Measurements from ENCODE around the gene ODAD3.
A peak's percentile ranks its signal among the peaks of the same experiment; 100 is the strongest.
"Not testable (repeated sequence)": the region's sequence is repeated elsewhere in the genome, so short reads cannot be mapped to it uniquely, and the experiment has no call there.

ODAD3 gene

GRCh38 chr19:11435833-11436313 lies 952 bp upstream of the ODAD3 start:
- no peak for TF ChIP-seq ZNF274 (IDR thresholded peaks at IDR 0.05; ENCODE audit: low read depth, low read length)
- peak overlapping the region; percentile 82 for H3K4me3 ChIP-seq (ENCODE audit: low read length)

GRCh38 chr19:11434703-11435056 lies 241 bp downstream of the ODAD3 start:
- TF ChIP-seq ZNF274 (IDR thresholded peaks at IDR 0.05; ENCODE audit: low read depth, low read length): no peak
- peak overlapping the region; percentile 61; the same call in 1 of the 2 replicates for H3K4me3 ChIP-seq (ENCODE audit: low read length)

GRCh38 chr19:11433526-11433925 lies 1.4 kb downstream of the ODAD3 start:
- H3K4me3 ChIP-seq (ENCODE audit: low read length): not testable (repeated sequence)

GRCh38 chr19:11426656-11427055 lies 8.3 kb downstream of the ODAD3 start:
- H3K4me3 ChIP-seq (ENCODE audit: low read length): no peak overlapping the region
- TF ChIP-seq ZNF274 (IDR thresholded peaks at IDR 0.05; ENCODE audit: low read depth, low read length): no peak

- H3K4me3 ChIP-seq (ENCODE audit: low read length): no peak overlapping the region
- TF ChIP-seq ZNF274 (IDR thresholded peaks at IDR 0.05; ENCODE audit: low read depth, low read length): no peak
Measured at GRCh38 chr19:11425719-11426457, 9.0 kb downstream of the ODAD3 start.

- H3K4me3 ChIP-seq (ENCODE audit: low read length): no peak overlapping the region
- no peak for TF ChIP-seq ZNF274 (IDR thresholded peaks at IDR 0.05; ENCODE audit: low read depth, low read length)
Measured at GRCh38 chr19:11423791-11424181, 11.1 kb downstream of the ODAD3 start.

GRCh38 chr19:11423164-11423790 lies 11.6 kb downstream of the ODAD3 start:
- H3K4me3 ChIP-seq (ENCODE audit: low read length): no peak overlapping the region

GRCh38 chr19:11422163-11423065 lies 12.5 kb downstream of the ODAD3 start:
- no peak overlapping the region; the same call in 1 of the 2 replicates for H3K4me3 ChIP-seq (ENCODE audit: low read length)
- no peak for TF ChIP-seq ZNF274 (IDR thresholded peaks at IDR 0.05; ENCODE audit: low read depth, low read length)

More at GRCh38 chr19:11423164-11423790, 11.6 kb downstream of the ODAD3 start:
- no peak for TF ChIP-seq ZNF274 (IDR thresholded peaks at IDR 0.05; ENCODE audit: low read depth, low read length)

- no peak for TF ChIP-seq ZNF274 (IDR thresholded peaks at IDR 0.05; ENCODE audit: low read depth, low read length)
- no peak overlapping the region; the same call in 1 of the 2 replicates for H3K4me3 ChIP-seq (ENCODE audit: low read length)
Measured at GRCh38 chr19:11421371-11422098, 13.4 kb downstream of the ODAD3 start.

- H3K4me3 ChIP-seq (ENCODE audit: low read length): no peak overlapping the region; the same call in 1 of the 2 replicates
- no peak for TF ChIP-seq ZNF274 (IDR thresholded peaks at IDR 0.05; ENCODE audit: low read depth, low read length)
Measured at GRCh38 chr19:11420429-11421370, 14.2 kb downstream of the ODAD3 start.

- H3K4me3 ChIP-seq (ENCODE audit: low read length): no peak within 1 kb of the TSS
Measured at GRCh38 chr19:11418549-11419506, 16.1 kb downstream of the ODAD3 start, which contains the start of gene RGL3. Gene RGL3, minus strand, starts transcription at chr19:11419314. Its CDS starts 36 bp downstream, at chr19:11419278.

More at GRCh38 chr19:11418549-11419506, 16.1 kb downstream of the ODAD3 start, which contains the start of gene RGL3:
- TF ChIP-seq ZNF274 (IDR thresholded peaks at IDR 0.05; ENCODE audit: low read depth, low read length): no peak

Measured in GM08714 (cell line).